22Rv1 (cell line): ENCODE results near the gene MRPS26.

Source experiments
- ZFX ChIP-seq: fragments of 450-650 bp; IDR thresholded peaks from 2 replicates; pipeline ENCODE4 v1.6.1; 2017; ENCODE audit warnings: antibody characterized with exemption, borderline replicate concordance
- TF ChIP-seq, protein P1 (sequence below): fragments of 450-650 bp; IDR thresholded peaks from 2 replicates; pipeline ENCODE4 v1.5.1; 2017; ENCODE audit warnings: mild to moderate bottlenecking

DNA sequence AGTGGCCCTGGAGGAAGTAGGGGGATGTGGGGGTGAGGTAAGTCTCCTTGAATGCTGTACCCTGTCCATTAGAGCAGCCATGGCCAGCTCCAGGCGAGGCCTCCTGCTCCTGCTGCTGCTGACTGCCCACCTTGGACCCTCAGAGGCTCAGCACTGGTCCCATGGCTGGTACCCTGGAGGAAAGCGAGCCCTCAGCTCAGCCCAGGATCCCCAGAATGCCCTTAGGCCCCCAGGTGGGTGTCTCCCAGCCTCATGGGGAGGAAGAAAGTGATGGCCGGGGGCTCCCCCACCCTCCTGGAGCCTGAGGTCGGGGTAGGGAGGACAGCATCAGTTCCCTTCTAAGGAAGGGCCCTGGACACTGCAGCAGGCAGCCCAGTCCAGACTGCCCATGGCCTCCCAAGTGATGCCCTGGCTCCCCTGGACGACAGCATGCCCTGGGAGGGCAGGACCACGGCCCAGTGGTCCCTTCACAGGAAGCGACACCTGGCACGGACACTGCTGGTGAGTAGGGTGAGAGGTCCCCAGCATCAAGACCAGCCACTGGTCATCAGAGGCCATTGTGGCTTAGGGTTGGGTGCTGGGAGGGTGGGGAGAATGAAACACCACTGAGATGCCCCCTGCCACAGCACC is 1.4 kb upstream of the MRPS26 start:
- TF ChIP-seq, protein P1, sequence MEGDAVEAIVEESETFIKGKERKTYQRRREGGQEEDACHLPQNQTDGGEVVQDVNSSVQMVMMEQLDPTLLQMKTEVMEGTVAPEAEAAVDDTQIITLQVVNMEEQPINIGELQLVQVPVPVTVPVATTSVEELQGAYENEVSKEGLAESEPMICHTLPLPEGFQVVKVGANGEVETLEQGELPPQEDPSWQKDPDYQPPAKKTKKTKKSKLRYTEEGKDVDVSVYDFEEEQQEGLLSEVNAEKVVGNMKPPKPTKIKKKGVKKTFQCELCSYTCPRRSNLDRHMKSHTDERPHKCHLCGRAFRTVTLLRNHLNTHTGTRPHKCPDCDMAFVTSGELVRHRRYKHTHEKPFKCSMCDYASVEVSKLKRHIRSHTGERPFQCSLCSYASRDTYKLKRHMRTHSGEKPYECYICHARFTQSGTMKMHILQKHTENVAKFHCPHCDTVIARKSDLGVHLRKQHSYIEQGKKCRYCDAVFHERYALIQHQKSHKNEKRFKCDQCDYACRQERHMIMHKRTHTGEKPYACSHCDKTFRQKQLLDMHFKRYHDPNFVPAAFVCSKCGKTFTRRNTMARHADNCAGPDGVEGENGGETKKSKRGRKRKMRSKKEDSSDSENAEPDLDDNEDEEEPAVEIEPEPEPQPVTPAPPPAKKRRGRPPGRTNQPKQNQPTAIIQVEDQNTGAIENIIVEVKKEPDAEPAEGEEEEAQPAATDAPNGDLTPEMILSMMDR, result no peak
- TF ChIP-seq ZFX, result no peak
